HEK293 (cell line): ENCODE measurements around the gene UBE3B.

ENCODE experiments used
- CTCF ChIA-PET: fragments of 350-600 bp; formaldehyde crosslinking; extraction: SDS; loops from one replicate; lab custom pipeline; 2021; ENCODE audit warnings: antibody characterized with exemption; lab: Yijun Ruan, JAX
- POLR2A ChIA-PET: fragments of 300-600 bp; formaldehyde crosslinking; extraction: SDS; loops from one replicate; lab custom pipeline; 2020; ENCODE audit warnings: antibody characterized with exemption, inconsistent platforms; lab: Yijun Ruan, JAX
- H3K27ac ChIP-seq: fragments of 200-500 bp; sonication (Bioruptor generic); 2 replicates; pipeline ENCODE4 v1.5.1; 2014; ENCODE audit warnings: low read depth, low read length, control low read depth, inconsistent platforms; ENCODE audit errors: extremely low read depth
- H3K36me3 ChIP-seq, 2 experiments: fragments of 200-500 bp in 1 of 2; sonication (Bioruptor generic) in 1 of 2; 1 replicate in 1 of 2; 2 replicates in 1 of 2; pipeline ENCODE4 v1.5.1; 2014 to 2017; ENCODE audit warnings: inconsistent platforms in 2 of 2, low read length in 2 of 2; ENCODE audit not compliant: control insufficient read depth in 2 of 2, insufficient read depth in 1 of 2
- H3K4me1 ChIP-seq: fragments of 200-500 bp; sonication (Bioruptor generic); 2 replicates; pipeline ENCODE4 v1.5.1; 2014; ENCODE audit warnings: mild to moderate bottlenecking, low read length, inconsistent platforms; ENCODE audit not compliant: control insufficient read depth, insufficient read depth
- H3K4me3 ChIP-seq: 2 replicates; pipeline ENCODE4 v1.5.1; 2011; ENCODE audit warnings: low read depth, mild to moderate bottlenecking, control low read depth, low read length, moderate library complexity
- H3K9me3 ChIP-seq: fragments of 200-500 bp; sonication (Bioruptor generic); 2 replicates; pipeline ENCODE4 v1.5.1; 2014; ENCODE audit warnings: low read depth, low read length, inconsistent platforms; ENCODE audit not compliant: control insufficient read depth, insufficient read depth
- KLF7 ChIP-seq: fragments of 450-650 bp; formaldehyde crosslinking; IDR thresholded peaks from 2 replicates; pipeline ENCODE4 v1.5.1; 2016; ENCODE audit warnings: missing biosample characterization, missing genetic modification characterization, borderline replicate concordance
- MZF1 ChIP-seq: fragments of 450-650 bp; formaldehyde crosslinking; IDR thresholded peaks from 2 replicates; pipeline ENCODE4 v1.5.1; 2017; ENCODE audit warnings: missing biosample characterization, missing genetic modification characterization, borderline replicate concordance
- REST ChIP-seq: fragments of 450-650 bp; formaldehyde crosslinking; IDR thresholded peaks from 2 replicates; pipeline ENCODE4 v1.5.1; 2016; ENCODE audit warnings: missing biosample characterization, missing genetic modification characterization
- SP2 ChIP-seq: fragments of 450-650 bp; formaldehyde crosslinking; IDR thresholded peaks from 2 replicates; pipeline ENCODE4 v1.5.1; 2016; ENCODE audit warnings: missing biosample characterization, missing genetic modification characterization
- SP3 ChIP-seq: fragments of 450-650 bp; formaldehyde crosslinking; IDR thresholded peaks from 2 replicates; pipeline ENCODE4 v1.5.1; 2016; ENCODE audit warnings: missing biosample characterization, missing genetic modification characterization
- YY1 ChIP-seq: fragments of 450-650 bp; formaldehyde crosslinking; IDR thresholded peaks from 2 replicates; pipeline ENCODE4 v1.5.1; 2018; ENCODE audit warnings: missing biosample characterization, missing genetic modification characterization
- ZBTB21 ChIP-seq: fragments of 450-650 bp; formaldehyde crosslinking; IDR thresholded peaks from 2 replicates; pipeline ENCODE4 v1.5.1; 2017; ENCODE audit warnings: missing biosample characterization, missing genetic modification characterization
- ZFP37 ChIP-seq: fragments of 450-650 bp; formaldehyde crosslinking; IDR thresholded peaks from 2 replicates; pipeline ENCODE4 v1.5.1; 2016; ENCODE audit warnings: missing biosample characterization, missing genetic modification characterization
- ZNF132 ChIP-seq: fragments of 450-650 bp; formaldehyde crosslinking; IDR thresholded peaks from 2 replicates; pipeline ENCODE4 v1.5.1; 2017; ENCODE audit warnings: missing biosample characterization, missing genetic modification characterization, borderline replicate concordance
- ZNF184 ChIP-seq: fragments of 450-650 bp; IDR thresholded peaks from 2 replicates; pipeline ENCODE4 v1.5.1; 2018; ENCODE audit warnings: missing biosample characterization, mild to moderate bottlenecking, missing genetic modification characterization
- ZNF23 ChIP-seq: fragments of 450-650 bp; formaldehyde crosslinking; IDR thresholded peaks from 2 replicates; pipeline ENCODE4 v1.5.1; 2016; ENCODE audit warnings: missing biosample characterization, missing genetic modification characterization, borderline replicate concordance
- ZNF239 ChIP-seq: fragments of 450-650 bp; formaldehyde crosslinking; IDR thresholded peaks from 2 replicates; pipeline ENCODE4 v1.5.1; 2016; ENCODE audit warnings: missing biosample characterization, missing genetic modification characterization
- ZNF292 ChIP-seq: fragments of 450-650 bp; formaldehyde crosslinking; IDR thresholded peaks from 2 replicates; pipeline ENCODE4 v1.5.1; 2016; ENCODE audit warnings: low read depth, missing biosample characterization, missing genetic modification characterization, borderline replicate concordance
- ZNF354C ChIP-seq: fragments of 450-650 bp; formaldehyde crosslinking; IDR thresholded peaks from 2 replicates; pipeline ENCODE4 v1.5.1; 2016; ENCODE audit warnings: missing biosample characterization, missing genetic modification characterization, low read depth, borderline replicate concordance
- ZNF37A ChIP-seq: fragments of 450-650 bp; IDR thresholded peaks from 2 replicates; pipeline ENCODE4 v1.5.1; 2018; ENCODE audit warnings: missing biosample characterization, missing genetic modification characterization
- ZNF626 ChIP-seq: fragments of 450-650 bp; sonication (Bioruptor Pico); formaldehyde crosslinking; IDR thresholded peaks from 2 replicates; pipeline ENCODE4 v1.5.1; 2018; ENCODE audit warnings: missing biosample characterization, missing genetic modification characterization, inconsistent platforms
- ZNF670 ChIP-seq: fragments of 450-650 bp; formaldehyde crosslinking; IDR thresholded peaks from 2 replicates; pipeline ENCODE4 v1.5.1; 2016; ENCODE audit warnings: missing biosample characterization, missing genetic modification characterization, low read depth
- ZNF701 ChIP-seq: fragments of 450-650 bp; formaldehyde crosslinking; IDR thresholded peaks from 2 replicates; pipeline ENCODE4 v1.5.1; 2016; ENCODE audit warnings: missing biosample characterization, missing genetic modification characterization
- ZNF768 ChIP-seq: fragments of 450-650 bp; formaldehyde crosslinking; IDR thresholded peaks from 2 replicates; pipeline ENCODE4 v1.5.1; 2018; ENCODE audit warnings: missing biosample characterization, mild to moderate bottlenecking, missing genetic modification characterization
- ZNF791 ChIP-seq: fragments of 450-650 bp; formaldehyde crosslinking; IDR thresholded peaks from 2 replicates; pipeline ENCODE4 v1.5.1; 2016; ENCODE audit warnings: missing biosample characterization, missing genetic modification characterization
- ZSCAN16 ChIP-seq: fragments of 450-650 bp; formaldehyde crosslinking; IDR thresholded peaks from 2 replicates; pipeline ENCODE4 v1.5.1; 2016; ENCODE audit warnings: missing biosample characterization, missing genetic modification characterization
- ZSCAN18 ChIP-seq: fragments of 450-650 bp; formaldehyde crosslinking; IDR thresholded peaks from 2 replicates; pipeline ENCODE4 v1.5.1; 2016; ENCODE audit warnings: missing biosample characterization, missing genetic modification characterization
- ZSCAN30 ChIP-seq: fragments of 450-650 bp; IDR thresholded peaks from 2 replicates; pipeline ENCODE4 v1.5.1; 2018; ENCODE audit warnings: missing biosample characterization, mild to moderate bottlenecking, missing genetic modification characterization, moderate library complexity
- ZSCAN5A ChIP-seq: fragments of 450-650 bp; formaldehyde crosslinking; IDR thresholded peaks from 2 replicates; pipeline ENCODE4 v1.5.1; 2016; ENCODE audit warnings: missing biosample characterization, missing genetic modification characterization

UBE3B gene

GRCh38 chr12:109501299-109501698 is 23.9 kb downstream of the UBE3B start (continued):
- no peak for TF ChIP-seq REST (tag by site-specific recombination)
- TF ChIP-seq YY1 (tag by site-specific recombination) = no peak
- no peak for TF ChIP-seq KLF7
- no peak for TF ChIP-seq ZNF184 (tag by site-specific recombination)
- no peak for TF ChIP-seq ZNF670 (tag by site-specific recombination)

GRCh38 chr12:109502332-109502731 is 24.9 kb downstream of the UBE3B start:
- H3K4me3 ChIP-seq = no peak overlapping the region
- peaks cover 34 to 88% of the 10 kb centered on the region in 2 experiments for H3K36me3 ChIP-seq
- ChIA-PET POLR2A (no interaction called here), CTCF (interaction anchor here (0.7 to 1.4 kb wide), 3 partner anchors 17 to 152 kb away, joined by 3 to 4 read pairs (median 4); no protein-coding TSS in a partner anchor)
- H3K27ac ChIP-seq = no peak overlapping the region
- H3K9me3 ChIP-seq = no peaks in the 10 kb centered on the region
- TF ChIP-seq ZBTB21 (tag by site-specific recombination) (no peak), ZSCAN18 (tag by site-specific recombination) (no peak), ZNF23 (tag by site-specific recombination) (no peak), ZNF701 (tag by site-specific recombination) (no peak), ZNF354C (no peak), ZSCAN30 (no peak), ZFP37 (no peak), ZNF791 (tag by site-specific recombination) (no peak), ZNF768 (tag by site-specific recombination) (no peak), SP2 (tag by site-specific recombination) (no peak), ZNF132 (tag by site-specific recombination) (no peak), ZNF239 (tag by site-specific recombination) (no peak), ZSCAN5A (no peak), ZSCAN16 (tag by site-specific recombination) (no peak), ZNF626 (tag by site-specific recombination) (no peak), ZNF292 (no peak), MZF1 (tag by site-specific recombination) (no peak), ZNF37A (tag by site-specific recombination) (no peak), SP3 (tag by site-specific recombination) (no peak)
- no peaks in the 10 kb centered on the region for H3K4me1 ChIP-seq
